ENCODE results near the gene OXLD1. TPM values are rescaled to one million over a fixed set of nuclear protein-coding genes. Genes with fewer than 3 reads are reported as not detected.

Gene OXLD1
- total RNA-seq, 1 donor from 2014 or later, result 57.8 TPM

DNA sequence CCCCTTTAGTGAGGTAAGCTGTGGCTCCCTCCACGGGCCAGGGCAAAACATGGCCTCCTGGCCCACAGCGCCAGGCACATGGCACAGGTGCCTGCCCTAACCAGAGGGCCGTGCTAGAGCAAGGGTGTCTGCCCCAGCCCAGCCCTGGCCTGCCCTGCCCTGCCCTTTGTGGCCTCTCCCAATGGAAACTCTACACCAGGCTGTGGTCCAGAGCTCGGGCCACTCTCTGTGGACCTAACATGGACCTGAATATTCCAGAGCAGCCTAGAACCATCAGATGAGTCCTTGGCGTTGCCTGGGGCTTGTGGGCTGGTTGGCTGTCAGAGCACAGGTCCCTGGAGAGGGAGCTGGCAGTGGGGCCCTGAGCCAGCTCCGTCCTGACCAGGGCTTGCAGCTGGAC is 28.8 kb upstream of the OXLD1 start:
- Mint-ChIP-seq H3K36me3 (ENCODE audit: low read depth) (peaks cover 40% of the 10 kb centered on the region), H3K4me1 (peaks cover 2% of the 10 kb centered on the region), H3K27ac (no peak overlapping the region), H3K27me3 (no peaks in the 10 kb centered on the region), H3K9me3 (no peaks in the 10 kb centered on the region), H3K4me3 (no peak overlapping the region)
- intact Hi-C loops (cut with micrococcal nuclease), result no loop called here
- DNase-seq, result no peak

DNA sequence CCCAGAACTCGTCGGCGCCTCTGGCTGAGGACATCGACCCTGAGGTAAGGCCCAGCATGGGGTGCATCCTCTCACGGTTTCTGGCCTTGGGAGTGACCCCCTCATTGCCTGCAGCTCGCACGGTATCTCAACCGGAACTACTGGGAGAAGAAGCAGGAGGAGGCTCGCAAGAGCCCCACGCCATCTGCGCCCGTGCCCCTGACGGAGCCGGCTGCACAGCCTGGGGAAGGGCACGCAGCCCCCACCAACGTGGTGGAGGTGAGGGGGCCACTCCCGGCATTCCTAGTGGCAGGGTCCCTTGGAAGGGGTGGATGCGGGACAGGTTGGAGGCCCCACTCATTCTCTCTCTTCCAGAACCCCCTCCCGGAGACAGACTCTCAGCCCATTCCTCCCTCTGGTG is 28.4 kb upstream of the OXLD1 start:
- H3K27ac Mint-ChIP-seq, result no peak overlapping the region
- H3K4me3 Mint-ChIP-seq, result no peak overlapping the region
- H3K36me3 Mint-ChIP-seq (ENCODE audit: low read depth), result peaks cover 44% of the 10 kb centered on the region
- DNase-seq, result no peak
- no peaks in the 10 kb centered on the region for H3K9me3 Mint-ChIP-seq
- intact Hi-C loops (cut with micrococcal nuclease), result no loop called here
- H3K4me1 Mint-ChIP-seq, result peaks cover 2% of the 10 kb centered on the region
- H3K27me3 Mint-ChIP-seq, result no peaks in the 10 kb centered on the region

- Mint-ChIP-seq H3K27me3 (no peaks in the 10 kb centered on the region), H3K9me3 (no peaks in the 10 kb centered on the region), H3K4me3 (no peak overlapping the region), H3K27ac (no peak overlapping the region), H3K36me3 (ENCODE audit: low read depth) (peaks cover 48% of the 10 kb centered on the region), H3K4me1 (peaks cover 2% of the 10 kb centered on the region)
- no peak for DNase-seq
- intact Hi-C loops (cut with micrococcal nuclease), result no loop called here
These were observed 27.3 kb upstream of the OXLD1 start for GRCh38 chr17:81693509-81694210.

- Mint-ChIP-seq H3K4me3 (no peak overlapping the region), H3K9me3 (no peaks in the 10 kb centered on the region), H3K27me3 (no peaks in the 10 kb centered on the region), H3K36me3 (ENCODE audit: low read depth) (peaks cover 38% of the 10 kb centered on the region), H3K4me1 (no peaks in the 10 kb centered on the region), H3K27ac (no peak overlapping the region)
- intact Hi-C loops (cut with micrococcal nuclease), result no loop called here
- DNase-seq, result no peak
These were observed 25.2 kb upstream of the OXLD1 start for GRCh38 chr17:81691608-81692007.

GRCh38 chr17:81691196-81691595 is 24.8 kb upstream of the OXLD1 start:
- no peak overlapping the region for H3K4me3 Mint-ChIP-seq
- H3K27me3 Mint-ChIP-seq, result no peaks in the 10 kb centered on the region
- no peaks in the 10 kb centered on the region for H3K9me3 Mint-ChIP-seq
- H3K27ac Mint-ChIP-seq, result no peak overlapping the region
- no peak for DNase-seq
- peaks cover 2% of the 10 kb centered on the region for H3K4me1 Mint-ChIP-seq
- intact Hi-C loops (cut with micrococcal nuclease), result no loop called here
- H3K36me3 Mint-ChIP-seq (ENCODE audit: low read depth), result peaks cover 41% of the 10 kb centered on the region

- Mint-ChIP-seq H3K27me3 (no peaks in the 10 kb centered on the region), H3K27ac (no peak overlapping the region), H3K4me3 (no peak overlapping the region), H3K36me3 (ENCODE audit: low read depth) (peaks cover 45% of the 10 kb centered on the region), H3K4me1 (peaks cover 5% of the 10 kb centered on the region), H3K9me3 (no peaks in the 10 kb centered on the region)
- intact Hi-C loops (cut with micrococcal nuclease), result no loop called here
- DNase-seq, result no peak
These were observed 24.1 kb upstream of the OXLD1 start for GRCh38 chr17:81690549-81690948.

- intact Hi-C loops (cut with micrococcal nuclease), result no loop called here
- H3K27me3 Mint-ChIP-seq, result no peaks in the 10 kb centered on the region
- no peak overlapping the region for H3K27ac Mint-ChIP-seq
- H3K9me3 Mint-ChIP-seq, result no peaks in the 10 kb centered on the region
- H3K36me3 Mint-ChIP-seq (ENCODE audit: low read depth), result peaks cover 50% of the 10 kb centered on the region
- H3K4me3 Mint-ChIP-seq, result no peak overlapping the region
- no peak for DNase-seq
- H3K4me1 Mint-ChIP-seq, result peaks cover 10% of the 10 kb centered on the region
These were observed 23.7 kb upstream of the OXLD1 start for GRCh38 chr17:81690066-81690465.

GRCh38 chr17:81688616-81689015 is 22.2 kb upstream of the OXLD1 start:
- H3K27ac Mint-ChIP-seq, result no peak overlapping the region
- H3K4me3 Mint-ChIP-seq, result no peak overlapping the region
- intact Hi-C loops (cut with micrococcal nuclease), result no loop called here
- no peaks in the 10 kb centered on the region for H3K9me3 Mint-ChIP-seq
- peaks cover 2% of the 10 kb centered on the region for H3K27me3 Mint-ChIP-seq
- H3K36me3 Mint-ChIP-seq (ENCODE audit: low read depth), result peaks cover 58% of the 10 kb centered on the region
- DNase-seq, result no peak
- peaks cover 18% of the 10 kb centered on the region for H3K4me1 Mint-ChIP-seq

GRCh38 chr17:81687770-81688541 is 21.6 kb upstream of the OXLD1 start:
- H3K4me1 Mint-ChIP-seq, result peaks cover 19% of the 10 kb centered on the region
- no peak for DNase-seq
- intact Hi-C loops (cut with micrococcal nuclease), result no loop called here
- no peaks in the 10 kb centered on the region for H3K9me3 Mint-ChIP-seq
- H3K4me3 Mint-ChIP-seq, result no peak overlapping the region
- no peak overlapping the region for H3K27ac Mint-ChIP-seq
- H3K27me3 Mint-ChIP-seq, result peaks cover 2% of the 10 kb centered on the region
- H3K36me3 Mint-ChIP-seq (ENCODE audit: low read depth), result peaks cover 60% of the 10 kb centered on the region

- Mint-ChIP-seq H3K27me3 (peaks cover 2% of the 10 kb centered on the region), H3K36me3 (ENCODE audit: low read depth) (peaks cover 55% of the 10 kb centered on the region), H3K4me1 (peaks cover 22% of the 10 kb centered on the region), H3K9me3 (no peaks in the 10 kb centered on the region), H3K4me3 (no peak overlapping the region), H3K27ac (no peak overlapping the region)
- intact Hi-C loops (cut with micrococcal nuclease), result no loop called here
- DNase-seq, result no peak
These were observed 20.2 kb upstream of the OXLD1 start for GRCh38 chr17:81686614-81687013.

DNA sequence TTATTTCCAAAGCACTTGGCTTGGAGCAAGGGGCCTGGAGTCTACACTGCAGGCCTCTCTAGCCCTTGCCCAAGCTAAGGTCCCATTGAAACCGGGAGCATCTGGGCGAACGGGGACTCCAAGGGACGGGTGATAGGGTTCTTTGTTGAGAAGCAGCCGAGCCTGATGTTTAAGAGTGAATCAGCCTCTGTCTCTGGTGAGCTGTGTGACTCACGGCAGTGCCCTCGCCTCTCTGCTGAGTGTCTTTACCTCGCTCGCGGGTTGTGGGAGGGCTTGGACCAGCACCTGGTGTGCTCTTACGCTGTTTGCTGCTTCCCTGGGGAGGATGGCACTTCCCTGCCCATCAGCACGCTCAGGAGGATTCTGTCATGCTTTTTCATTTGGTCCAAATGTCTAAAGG is 18.7 kb upstream of the OXLD1 start:
- Mint-ChIP-seq H3K4me3 (peak overlapping the region; percentile 97), H3K36me3 (ENCODE audit: low read depth) (peaks cover 55% of the 10 kb centered on the region), H3K27ac (peak overlapping the region; percentile 79), H3K4me1 (peaks cover 22% of the 10 kb centered on the region), H3K9me3 (no peaks in the 10 kb centered on the region), H3K27me3 (peaks cover 2% of the 10 kb centered on the region)
- intact Hi-C loops (cut with micrococcal nuclease), result no loop called here
- no peak for DNase-seq

GRCh38 chr17:81684442-81684911 is 18.1 kb upstream of the OXLD1 start:
- no peaks in the 10 kb centered on the region for H3K9me3 Mint-ChIP-seq
- intact Hi-C loops (cut with micrococcal nuclease), result loop anchor here (1.0 kb wide), 1 partner anchor 19 kb away; the partner anchor contains the start of gene MRPL12
- peak; percentile 70 for DNase-seq

DNA sequence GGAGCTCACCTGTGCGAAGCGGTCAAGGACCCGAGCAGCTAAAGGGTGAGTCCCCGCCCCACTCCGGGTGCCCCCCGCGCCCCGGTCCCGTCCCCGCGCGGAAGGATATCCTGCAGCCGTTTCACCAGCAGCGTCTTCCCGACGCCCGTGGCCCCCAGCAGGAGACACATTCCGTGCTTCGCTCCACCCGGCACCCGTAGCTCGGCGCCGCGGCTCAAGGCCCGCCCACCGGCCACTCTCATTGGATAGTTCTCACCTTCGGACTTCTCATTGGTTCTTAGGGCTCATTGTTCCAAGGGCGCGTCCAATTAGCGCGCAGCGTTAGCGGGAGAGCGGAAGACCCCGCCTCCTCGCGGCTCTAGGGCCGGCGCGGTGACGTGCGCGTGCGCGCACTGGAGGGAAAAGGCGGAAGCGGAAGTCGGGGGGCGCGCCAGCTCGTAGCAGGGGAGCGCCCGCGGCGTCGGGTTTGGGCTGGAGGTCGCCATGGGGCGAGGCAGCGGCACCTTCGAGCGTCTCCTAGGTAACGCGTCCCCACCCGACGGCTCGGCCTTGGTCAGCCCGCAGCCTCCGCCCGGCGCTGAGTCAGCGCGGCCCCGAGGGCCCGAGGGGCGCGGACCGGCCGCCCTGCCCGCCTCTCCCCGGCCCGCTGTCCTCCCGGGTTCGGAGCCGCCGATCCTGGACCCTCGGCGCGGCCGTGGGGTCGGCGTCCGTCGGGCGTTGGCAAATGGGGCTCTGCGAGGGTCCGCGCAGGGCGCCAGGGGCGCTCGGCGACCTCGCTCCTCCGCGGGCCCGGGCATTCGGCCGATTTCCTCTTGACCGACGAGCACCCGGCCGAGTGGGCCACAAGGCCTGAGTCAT is 17.4 kb upstream of the OXLD1 start, which contains the start of the genes ARL16 and HGS:
ARL16 (minus strand) TSS at position 214 of the 858 bp plus-strand sequence; CDS start at position 170, 44 bp downstream.
HGS (plus strand) TSS at position 428 of the 858 bp plus-strand sequence; CDS start at position 484, 56 bp downstream.
- intact Hi-C loops (cut with micrococcal nuclease), result loop anchor here (1.0 to 2.0 kb wide), 3 partner anchors 18 to 27 kb away; partner anchors contain the start of genes CCDC137, MRPL12 and OXLD1
- H3K27ac Mint-ChIP-seq, result peak within 1 kb of the TSS; percentile 96
- peaks cover 2% of the 10 kb centered on the region for H3K27me3 Mint-ChIP-seq
- peaks cover 22% of the 10 kb centered on the region for H3K4me1 Mint-ChIP-seq
- peak; percentile 99 for DNase-seq
- no peaks in the 10 kb centered on the region for H3K9me3 Mint-ChIP-seq
- peak within 1 kb of the TSS; percentile 97 for H3K4me3 Mint-ChIP-seq
- H3K36me3 Mint-ChIP-seq (ENCODE audit: low read depth), result peaks cover 44% of the 10 kb centered on the region

More at GRCh38 chr17:81684442-81684911, 18.1 kb upstream of the OXLD1 start:
- Mint-ChIP-seq H3K4me3 (peak overlapping the region; percentile 97), H3K27ac (peak overlapping the region; percentile 79), H3K27me3 (peaks cover 2% of the 10 kb centered on the region), H3K36me3 (ENCODE audit: low read depth) (peaks cover 49% of the 10 kb centered on the region), H3K4me1 (peaks cover 22% of the 10 kb centered on the region)

Data from activated CD4-positive, alpha-beta T cell treated with anti-CD3 and anti-CD28 coated beads, Interleukin-2, amount 10 ng/mL, durations not matched to agents 24 days and 14 days (primary cell).